IMR-90 (cell line): ENCODE data around the gene DIP2C. TPM values are rescaled to one million over a fixed set of nuclear protein-coding genes. Genes with fewer than 3 reads are reported as not detected.

Source experiments
- ATAC-seq: fragments of 200-7000 bp; cut with Tn5 transposase; 2 replicates; pipeline ENCODE4 v1.9.1; 2020; ENCODE audit warnings: low read depth, mild to moderate bottlenecking, moderate library complexity
- BruUV-seq: library from RNA; stranded (reverse); fragments of 400-500 nt; replicated peaks from 2 replicates; lab custom pipeline; 2021; lab: Mats Ljungman, UMichigan
- CTCF ChIA-PET: fragments of 300-600 bp; formaldehyde crosslinking; extraction: SDS; loops from one replicate; lab custom pipeline; 2021; ENCODE audit warnings: antibody characterized with exemption; lab: Yijun Ruan, JAX
- POLR2A ChIA-PET: fragments of 300-600 bp; sonication (Branson Sonifier 250); formaldehyde crosslinking; loops from one replicate; lab custom pipeline; 2022; ENCODE audit warnings: antibody characterized with exemption; ENCODE audit not compliant: unreplicated experiment; lab: Charles Lee
- DNase-seq: peaks from one replicate; pipeline ENCODE4 v3.0.0; 2013
- H2AFZ ChIP-seq: replicated peaks from 2 replicates; pipeline ENCODE3; 2013; ENCODE audit warnings: low read length, mild to moderate bottlenecking; ENCODE audit not compliant: poor library complexity
- H2AK5ac ChIP-seq: 2 replicates; pipeline ENCODE4 v1.6.1; 2013; ENCODE audit warnings: low read depth, low read length, inconsistent platforms
- H2AK9ac ChIP-seq: replicated peaks from 2 replicates; pipeline ENCODE3; 2013; ENCODE audit warnings: mild to moderate bottlenecking, low read depth, low read length, moderate library complexity; ENCODE audit not compliant: poor library complexity
- H2BK120ac ChIP-seq: 2 replicates; pipeline ENCODE4 v1.6.1; 2013; ENCODE audit warnings: low read depth, low read length, inconsistent platforms
- H2BK15ac ChIP-seq: 3 replicates; pipeline ENCODE4 v1.6.1; 2013; ENCODE audit warnings: low read depth, low read length, inconsistent platforms
- H2BK20ac ChIP-seq: 2 replicates; pipeline ENCODE4 v1.6.1; 2013; ENCODE audit warnings: low read depth, mild to moderate bottlenecking, inconsistent platforms, low read length, moderate library complexity
- H2BK5ac ChIP-seq: 2 replicates; pipeline ENCODE4 v1.6.1; 2013; ENCODE audit warnings: mild to moderate bottlenecking, low read depth, low read length, inconsistent platforms; ENCODE audit not compliant: poor library complexity, severe bottlenecking
- H3K14ac ChIP-seq: replicated peaks from 2 replicates; pipeline ENCODE4 v1.6.1; 2013; ENCODE audit warnings: low read depth, low read length, inconsistent platforms
- H3K18ac ChIP-seq: 2 replicates; pipeline ENCODE4 v1.6.1; 2013; ENCODE audit warnings: low read depth, low read length, control low read depth
- H3K23ac ChIP-seq: 2 replicates; pipeline ENCODE4 v1.6.1; 2013; ENCODE audit warnings: low read depth, low read length, inconsistent platforms
- H3K27ac ChIP-seq: 2 replicates; pipeline ENCODE4 v1.5.1; 2013; ENCODE audit warnings: mild to moderate bottlenecking, control low read depth, low read length; ENCODE audit not compliant: insufficient read depth
- H3K27me3 ChIP-seq: 2 replicates; pipeline ENCODE4 v1.6.1; 2013; ENCODE audit warnings: low read length; ENCODE audit not compliant: control insufficient read depth, insufficient read depth
- H3K36me3 ChIP-seq: 2 replicates; pipeline ENCODE4 v1.6.1; 2013; ENCODE audit warnings: low read length, mixed read lengths; ENCODE audit not compliant: control insufficient read depth, insufficient read depth
- H3K4ac ChIP-seq: 2 replicates; pipeline ENCODE4 v1.6.1; 2013; ENCODE audit warnings: low read depth, low read length, inconsistent platforms
- H3K4me1 ChIP-seq: 2 replicates; pipeline ENCODE4 v1.6.1; 2013; ENCODE audit warnings: low read length, mixed read lengths; ENCODE audit not compliant: control insufficient read depth, insufficient read depth
- H3K4me2 ChIP-seq: 2 replicates; pipeline ENCODE4 v1.6.1; 2013; ENCODE audit warnings: low read depth, mild to moderate bottlenecking, control low read depth, low read length, moderate library complexity
- H3K4me3 ChIP-seq: 2 replicates; pipeline ENCODE4 v1.5.1; 2013; ENCODE audit warnings: low read depth, mild to moderate bottlenecking, control low read depth, low read length, moderate library complexity; ENCODE audit not compliant: insufficient read depth
- H3K56ac ChIP-seq: 2 replicates; pipeline ENCODE4 v1.6.1; 2013; ENCODE audit warnings: low read length, inconsistent platforms; ENCODE audit not compliant: insufficient read depth; ENCODE audit errors: extremely low read depth
- H3K79me1 ChIP-seq, 2 experiments: 2 replicates each; pipeline ENCODE4 v1.6.1; 2013; ENCODE audit warnings: low read length in 2 of 2, inconsistent platforms in 1 of 2, low read depth in 1 of 2
- H3K9ac ChIP-seq: 2 replicates; pipeline ENCODE4 v1.6.1; 2013; ENCODE audit warnings: low read depth, low read length, control low read depth
- H3K9me1 ChIP-seq: 2 replicates; pipeline ENCODE4 v1.6.1; 2013; ENCODE audit warnings: low read length, inconsistent platforms; ENCODE audit not compliant: insufficient read depth
- H3K9me3 ChIP-seq: 2 replicates; pipeline ENCODE4 v1.6.1; 2013; ENCODE audit warnings: low read length; ENCODE audit not compliant: control insufficient read depth, insufficient read depth
- H4K20me1 ChIP-seq: 2 replicates; pipeline ENCODE4 v1.6.1; 2013; ENCODE audit warnings: low read length, inconsistent platforms; ENCODE audit not compliant: insufficient read depth
- H4K5ac ChIP-seq: 2 replicates; pipeline ENCODE4 v1.6.1; 2013; ENCODE audit warnings: mild to moderate bottlenecking, low read depth, low read length, control low read depth
- H4K8ac ChIP-seq, 2 experiments: 2 replicates each; pipeline ENCODE4 v1.6.1; 2013; ENCODE audit warnings: low read depth in 2 of 2, low read length in 2 of 2, control low read depth in 1 of 2, inconsistent platforms in 1 of 2
- H4K91ac ChIP-seq: 2 replicates; pipeline ENCODE4 v1.6.1; 2013; ENCODE audit warnings: low read depth, low read length, inconsistent platforms; ENCODE audit not compliant: insufficient read depth
- BHLHE40 ChIP-seq: fragments of 150-350 bp; IDR thresholded peaks from 2 replicates; pipeline ENCODE4 v1.6.1; 2016; ENCODE audit warnings: mild to moderate bottlenecking, low read depth, low read length
- CEBPB ChIP-seq: IDR thresholded peaks from 2 replicates; pipeline ENCODE4 v1.6.1; 2012; ENCODE audit warnings: low read depth, low read length, improper control_type of control experiment
- CHD1 ChIP-seq: IDR thresholded peaks from 2 replicates; pipeline ENCODE4 v1.6.1; 2012; ENCODE audit warnings: low read depth, low read length, improper control_type of control experiment
- CTCF ChIP-seq: conservative IDR thresholded peaks from 2 replicates; pipeline ENCODE4 v1.5.1; 2012; ENCODE audit warnings: mild to moderate bottlenecking, low read depth, low read length, improper control_type of control experiment
- ELK1 ChIP-seq: fragments of 150-350 bp; IDR thresholded peaks from 2 replicates; pipeline ENCODE4 v1.6.1; 2016; ENCODE audit warnings: low read depth, mild to moderate bottlenecking, low read length, moderate library complexity, borderline replicate concordance
- FOS ChIP-seq: fragments of 150-350 bp; IDR thresholded peaks from 2 replicates; pipeline ENCODE4 v1.6.1; 2016; ENCODE audit warnings: low read depth, low read length
- MAFK ChIP-seq: IDR thresholded peaks from 2 replicates; pipeline ENCODE4 v1.6.1; 2012; ENCODE audit warnings: low read depth, low read length, improper control_type of control experiment
- MAZ ChIP-seq: IDR thresholded peaks from 2 replicates; pipeline ENCODE4 v1.6.1; 2012; ENCODE audit warnings: low read depth, mild to moderate bottlenecking, low read length, improper control_type of control experiment, moderate library complexity, borderline replicate concordance
- MXI1 ChIP-seq: IDR thresholded peaks from 2 replicates; pipeline ENCODE4 v1.6.1; 2012; ENCODE audit warnings: low read depth, mild to moderate bottlenecking, low read length, moderate library complexity, borderline replicate concordance
- NFE2L2 ChIP-seq: fragments of 150-350 bp; IDR thresholded peaks from 2 replicates; pipeline ENCODE4 v1.6.1; 2016; ENCODE audit warnings: low read depth, mild to moderate bottlenecking, low read length
- POLR2A ChIP-seq: IDR thresholded peaks from 2 replicates; pipeline ENCODE4 v1.6.1; 2012; ENCODE audit warnings: mild to moderate bottlenecking, low read depth, low read length
- RAD21 ChIP-seq: IDR thresholded peaks from 2 replicates; pipeline ENCODE4 v1.6.1; 2012; ENCODE audit warnings: low read length, improper control_type of control experiment
- RFX5 ChIP-seq: IDR thresholded peaks from 2 replicates; pipeline ENCODE4 v1.8.0; 2012; ENCODE audit warnings: low read depth, mild to moderate bottlenecking, low read length, moderate library complexity
- USF2 ChIP-seq: fragments of 150-350 bp; IDR thresholded peaks from 2 replicates; pipeline ENCODE4 v1.6.1; 2017; ENCODE audit warnings: mild to moderate bottlenecking, antibody characterized with exemption, low read length, low read depth
- WGBS, 2 experiments: methylation state at CpG; one replicate each; pipeline versions ENCODE4 v1.1.5 to v1.1.7; 2013; ENCODE audit warnings: missing lambda C conversion rate in 2 of 2; ENCODE audit not compliant: insufficient read length in 1 of 2; ENCODE audit errors: extremely low coverage in 2 of 2; 5-methylcytosine and 5-hydroxymethylcytosine counted together
- dilution Hi-C: fragments of 300-500 bp; cut with HindIII; formaldehyde crosslinking; loops from one replicate; pipeline ENCODE4 v1.14.3; 2018; ENCODE audit warnings: low sequenced_read_pairs; ENCODE audit not compliant: unreplicated experiment
- in situ Hi-C: fragments of 300-500 bp; cut with MboI; formaldehyde crosslinking; loops from 3 replicates; pipeline ENCODE4 v1.14.3; 2019; ENCODE audit warnings: low sequenced_read_pairs, inconsistent platforms, mixed read lengths
- intact Hi-C: fragments of 100-400 bp; cut with micrococcal nuclease; formaldehyde crosslinking; loops from 2 replicates; pipeline ENCODE4 v1.10.0; 2022
- polyA plus RNA-seq, 3 experiments: library from polyadenylated mRNA; depleted of rRNA; stranded (reverse); fragments of >200 nt; gene quantifications; 2 replicates each; pipeline ENCODE4 v1.2.3, GENCODE V29; 2012; ENCODE audit warnings: low replicate concordance in 1 of 3
- total RNA-seq: library from RNA; depleted of rRNA; stranded (reverse); fragments of >200 nt; gene quantifications from 2 replicates; pipeline ENCODE4 v1.2.3, GENCODE V29; 2012

Gene DIP2C
- total and polyA plus RNA-seq, 2 of the 4 experiments (the other 2 are of a cell fraction) = 8.6 to 17.3 TPM

- CTCF ChIA-PET = no interaction called here
- DNase-seq = no peak
Measured at GRCh38 chr10:423178-423577, 266.3 kb downstream of the DIP2C start.

More at GRCh38 chr10:423178-423577, 266.3 kb downstream of the DIP2C start:
- 94% methylated on average over 3 of the region's 7 CpGs; no CpG with 5 or more reads in 1 of the 2 experiments for WGBS, 2 experiments
- H3K79me1 ChIP-seq = peaks cover 20 to 57% of the 10 kb centered on the region in 2 experiments
- no peak for ATAC-seq
- no peak overlapping the region for H2AFZ ChIP-seq
- H3K18ac ChIP-seq = no peak overlapping the region
- H4K20me1 ChIP-seq = peaks cover 9% of the 10 kb centered on the region; the same call in 1 of the 2 replicates
- intact Hi-C loops = no loop called here
- POLR2A ChIA-PET = no interaction called here
- no peak overlapping the region for H4K8ac ChIP-seq
- H2AK5ac ChIP-seq = no peak overlapping the region
- no peaks in the 10 kb centered on the region for H3K9me1 ChIP-seq
- no peak overlapping the region for H3K9ac ChIP-seq
- TF ChIP-seq CTCF (no peak), USF2 (no peak), MXI1 (no peak), POLR2A (no peak), NFE2L2 (no peak), FOS (no peak), CHD1 (no peak), RAD21 (no peak), ELK1 (no peak), MAZ (no peak), CEBPB (no peak), MAFK (no peak), RFX5 (no peak), BHLHE40 (no peak)
- no peak overlapping the region for H4K91ac ChIP-seq
- no peaks in the 10 kb centered on the region for H3K4me1 ChIP-seq
- no peak overlapping the region for H3K14ac ChIP-seq
- no peak overlapping the region for H2BK15ac ChIP-seq
- H2AK9ac ChIP-seq = no peak overlapping the region
- H3K36me3 ChIP-seq = peaks cover 37% of the 10 kb centered on the region
- in situ Hi-C loops = no loop called here
- no peak overlapping the region for H3K23ac ChIP-seq
- H4K5ac ChIP-seq = no peak overlapping the region
- no TSS peak for BruUV-seq
- no peak overlapping the region for H2BK5ac ChIP-seq
- no peaks in the 10 kb centered on the region for H3K9me3 ChIP-seq
- no peak overlapping the region for H3K4me3 ChIP-seq
- no peak overlapping the region for H3K56ac ChIP-seq
- H3K27me3 ChIP-seq = no peaks in the 10 kb centered on the region
- H3K4me2 ChIP-seq = no peak overlapping the region
- no peak overlapping the region for H2BK120ac ChIP-seq
- dilution Hi-C loops = no loop called here
- no peak overlapping the region for H3K27ac ChIP-seq
- no peak overlapping the region for H3K4ac ChIP-seq
- no peak overlapping the region for H2BK20ac ChIP-seq
